Transverse colon (tissue), 4 donors: Measurements from ENCODE around the gene KCNH6. TPM values are rescaled to one million over a fixed set of nuclear protein-coding genes. Genes with fewer than 3 reads are reported as not detected.

Experiments
- DNase-seq: peaks from one replicate; pipeline ENCODE4 v3.0.0-alpha.2; 2019
- H3K27ac ChIP-seq, 4 donors: fragments of 200-600 bp; sonication (generic); 2 replicates each; pipeline ENCODE4 v1.5.1; 2016 to 2018; ENCODE audit warnings: inconsistent platforms in 4 of 4
- H3K27me3 ChIP-seq: fragments of 200-600 bp; sonication (generic); 2 replicates; pipeline ENCODE4 v1.5.1; 2017; ENCODE audit warnings: inconsistent platforms
- H3K36me3 ChIP-seq, 4 donors: fragments of 200-600 bp; sonication (generic); 2 replicates each; pipeline ENCODE4 v1.5.1; 2017 to 2019; ENCODE audit warnings: inconsistent platforms in 4 of 4
- H3K4me1 ChIP-seq, 4 donors: fragments of 200-600 bp; sonication (generic); 2 replicates each; pipeline ENCODE4 v1.5.1; 2017 to 2020; ENCODE audit warnings: inconsistent platforms in 4 of 4
- H3K4me3 ChIP-seq, 4 donors: fragments of 200-600 bp; sonication (generic); 1 replicate in 1 of 4; 2 replicates in 3 of 4; pipeline versions ENCODE4 v1.5.1 to v1.6.1; 2017 to 2019; ENCODE audit warnings: inconsistent platforms in 4 of 4
- H3K9me3 ChIP-seq, 2 donors: fragments of 200-600 bp; sonication (generic); 2 replicates each; pipeline ENCODE4 v1.5.1; 2017 to 2019; ENCODE audit warnings: inconsistent platforms in 2 of 2
- CTCF ChIP-seq, 5 experiments: fragments of 200-600 bp in 3 of 5; fragments of 450-650 bp in 2 of 5; sonication (generic) in 3 of 5; IDR thresholded peaks; 1 replicate in 2 of 5; 2 replicates in 3 of 5; pipeline ENCODE4 v1.5.1; 2016 to 2017; ENCODE audit warnings: antibody characterized with exemption in 5 of 5, inconsistent platforms in 3 of 5, mild to moderate bottlenecking in 2 of 5, moderate library complexity in 1 of 5
- EP300 ChIP-seq: sonication (generic); formaldehyde crosslinking; IDR thresholded peaks from one replicate; pipeline ENCODE4 v1.6.1; 2017; ENCODE audit warnings: antibody characterized with exemption, low read depth
- POLR2A ChIP-seq: fragments of 450-650 bp; IDR thresholded peaks from one replicate; pipeline ENCODE4 v1.6.1; 2016; ENCODE audit warnings: antibody characterized with exemption, mild to moderate bottlenecking, moderate library complexity
- POLR2AphosphoS5 ChIP-seq, 3 donors: sonication (generic); formaldehyde crosslinking; IDR thresholded peaks; one replicate each; pipeline ENCODE4 v1.6.1; 2016; ENCODE audit warnings: antibody characterized with exemption in 3 of 3
- WGBS, 2 donors: methylation state at CpG; one replicate each; pipeline ENCODE4 v1.1.5; 2018; ENCODE audit warnings: low coverage in 1 of 2; 5-methylcytosine and 5-hydroxymethylcytosine counted together
- in situ Hi-C, 4 donors: fragments of 200-750 bp; cut with MboI; loops; one replicate each; pipeline versions ENCODE4 v1.15.0 to v1.15.1; 2017; ENCODE audit warnings: low sequenced_read_pairs in 3 of 4, low pct_ligation_motif_present in 1 of 4, low pct_unique_long_range_greater_than_20kb in 1 of 4
- intact Hi-C: fragments of 100-400 bp; cut with DNase I; formaldehyde crosslinking; loops from one replicate; pipeline ENCODE4 v1.15.1; 2023; ENCODE audit warnings: low total_unique reads
- total RNA-seq, 4 donors: library from RNA; depleted of rRNA; stranded (reverse); fragments of >200 nt; gene quantifications; one replicate each; pipeline ENCODE4 v1.1.0, GENCODE V29; 2016

The KCNH6 gene
- total RNA-seq, 4 donors from 2014 or later: 0.48 to 0.96 TPM; not detected in 2

- H3K27ac ChIP-seq: peak overlapping the region; percentile 57 to 85 (median 82)
- peaks cover 13% of the 10 kb centered on the region for H3K27me3 ChIP-seq
- H3K4me1 ChIP-seq: peaks cover 14 to 27% (median 23%) of the 10 kb centered on the region in 4 donors
- TF ChIP-seq POLR2A (no peak), POLR2AphosphoS5 (IDR thresholded peaks at IDR 0.05) (no peak), CTCF (IDR thresholded peaks at IDR 0.05) (no peak), EP300 (no peak)
- H3K4me3 ChIP-seq: peak overlapping the region in 3 of 4 donors; percentile 48 to 69 (median 57)
- intact Hi-C loops (no loop called here), in situ Hi-C loops (loop anchor here in 1 of 4 donors (5.0 kb wide), 1 partner anchor 55 kb away; no protein-coding TSS in a partner anchor)
- H3K36me3 ChIP-seq: no peaks in the 10 kb centered on the region
- DNase-seq: peak; percentile 45
- no peaks in the 10 kb centered on the region for H3K9me3 ChIP-seq
- WGBS, 2 donors: 15% methylated on average over 32 of the region's 44 CpGs; no CpG with 5 or more reads in 1 of the 2 donors
Measured at GRCh38 chr17:63477480-63478440, 45.4 kb upstream of the KCNH6 start.

DNA sequence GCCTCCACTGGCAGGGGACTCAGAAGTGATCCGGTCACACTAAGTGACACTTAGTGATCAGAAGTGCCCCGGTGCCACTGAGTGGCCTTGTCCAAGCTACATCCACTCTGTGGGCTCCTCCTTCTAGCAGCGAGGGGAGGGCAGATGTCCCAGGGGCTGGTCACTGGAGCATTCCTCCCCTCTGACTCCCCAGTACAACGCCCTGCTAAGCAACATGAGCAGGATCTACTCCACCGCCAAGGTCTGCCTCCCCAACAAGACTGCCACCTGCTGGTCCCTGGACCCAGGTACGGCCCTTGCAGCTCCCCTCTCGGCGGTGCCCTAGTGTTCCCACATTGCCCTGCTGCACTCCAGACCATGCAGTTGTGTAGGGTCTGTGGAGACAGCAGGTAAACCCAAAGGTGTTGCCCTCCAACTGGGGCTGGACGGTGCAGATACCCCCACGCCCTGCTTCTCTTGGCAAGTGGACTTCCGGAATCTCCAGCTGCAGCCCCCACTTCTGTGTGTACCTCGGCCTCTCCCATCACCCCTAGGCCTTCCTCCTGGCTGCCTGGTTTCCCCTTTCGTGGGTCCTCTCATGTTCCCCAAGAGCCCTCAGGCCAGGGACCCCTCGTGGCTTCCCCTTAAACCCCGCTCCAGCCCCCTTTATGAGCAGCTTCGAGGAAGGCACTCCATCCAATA, 44.2 kb upstream of the KCNH6 start:
- H3K27me3 ChIP-seq: peaks cover 13% of the 10 kb centered on the region
- intact Hi-C loops (no loop called here), in situ Hi-C loops (loop anchor here in 1 of 4 donors (5.0 kb wide), 1 partner anchor 57 kb away; no protein-coding TSS in a partner anchor)
- no peaks in the 10 kb centered on the region for H3K9me3 ChIP-seq
- peak; percentile 89 for DNase-seq
- 48 to 52% methylated on average over 5 to 16 of the region's 16 CpGs for WGBS, 2 donors
- no peak for TF ChIP-seq POLR2A
- TF ChIP-seq POLR2AphosphoS5 (IDR thresholded peaks at IDR 0.05): peak in 1 of 3 donors; percentile 18
- no peak for TF ChIP-seq EP300
- peak; percentile 58 to 85 (median 79) for TF ChIP-seq CTCF (IDR thresholded peaks at IDR 0.05)
- H3K36me3 ChIP-seq: no peaks in the 10 kb centered on the region
- H3K4me1 ChIP-seq: peaks cover 14 to 27% (median 23%) of the 10 kb centered on the region in 4 donors
- H3K4me3 ChIP-seq: no peak overlapping the region
- peak overlapping the region in 3 of 4 donors; percentile 82 to 85 (median 82) for H3K27ac ChIP-seq

GRCh38 chr17:63479495-63480184, 43.5 kb upstream of the KCNH6 start:
- H3K36me3 ChIP-seq: no peaks in the 10 kb centered on the region
- H3K27me3 ChIP-seq: peaks cover 13% of the 10 kb centered on the region
- no peak overlapping the region for H3K27ac ChIP-seq
- in situ Hi-C loops: loop anchor here in 1 of 4 donors (5.0 kb wide), 1 partner anchor 57 kb away; no protein-coding TSS in a partner anchor
- 60 to 84% methylated on average over 1 to 6 of the region's 17 CpGs for WGBS, 2 donors
- no peak overlapping the region for H3K4me3 ChIP-seq
- DNase-seq: no peak
- intact Hi-C loops: loop anchor here (5.0 kb wide), 1 partner anchor 47 kb away; no protein-coding TSS in a partner anchor
- no peak for TF ChIP-seq CTCF (IDR thresholded peaks at IDR 0.05)
- TF ChIP-seq POLR2A: no peak
- TF ChIP-seq EP300: no peak
- no peak for TF ChIP-seq POLR2AphosphoS5 (IDR thresholded peaks at IDR 0.05)
- no peaks in the 10 kb centered on the region for H3K9me3 ChIP-seq
- H3K4me1 ChIP-seq: peaks cover 14 to 27% (median 23%) of the 10 kb centered on the region in 4 donors
